DMS 273 (cell line): ENCODE measurements around the gene TENT4A.

Source experiments
- DNase-seq: peaks from one replicate; lab custom pipeline; 2025; ENCODE audit not compliant: unreplicated experiment; lab: John Stamatoyannopoulos, UW

Gene TENT4A

GRCh38 chr5:6700074-6700684, 13.1 kb upstream of the TENT4A start:
- DNase-seq: no peak

- no peak for DNase-seq
Measured at GRCh38 chr5:6700685-6701355, 12.4 kb upstream of the TENT4A start.

- DNase-seq: no peak
Measured at GRCh38 chr5:6701491-6701890, 11.7 kb upstream of the TENT4A start.

- DNase-seq: no peak
Measured at GRCh38 chr5:6702633-6703032, 10.6 kb upstream of the TENT4A start.

GRCh38 chr5:6703806-6704205, 9.4 kb upstream of the TENT4A start:
- DNase-seq: no peak

- no peak for DNase-seq
Measured at GRCh38 chr5:6704361-6704851, 8.8 kb upstream of the TENT4A start.

- DNase-seq: no peak
Measured at GRCh38 chr5:6705088-6705487, 8.1 kb upstream of the TENT4A start.

GRCh38 chr5:6705959-6706358, 7.3 kb upstream of the TENT4A start:
- DNase-seq: no peak

- no peak for DNase-seq
Measured at GRCh38 chr5:6707852-6708251, 5.4 kb upstream of the TENT4A start.

- no peak for DNase-seq
Measured at GRCh38 chr5:6708814-6709213, 4.4 kb upstream of the TENT4A start.

GRCh38 chr5:6710070-6710469, 3.2 kb upstream of the TENT4A start:
- no peak for DNase-seq

GRCh38 chr5:6710551-6711318, 2.5 kb upstream of the TENT4A start:
- DNase-seq: no peak

- DNase-seq: no peak
Measured at GRCh38 chr5:6711409-6712141, 1.7 kb upstream of the TENT4A start.

- peak; percentile 81 for DNase-seq
Measured at GRCh38 chr5:6712142-6712576, 1.1 kb upstream of the TENT4A start.

GRCh38 chr5:6712577-6713273, 507 bp upstream of the TENT4A start:
- peak; percentile 99 for DNase-seq

- peak; percentile 58 for DNase-seq
Measured at GRCh38 chr5:6714226-6715041, 1.2 kb downstream of the TENT4A start.

GRCh38 chr5:6715271-6715670, 2.0 kb downstream of the TENT4A start:
- DNase-seq: no peak

- peak; percentile 16 for DNase-seq
Measured at GRCh38 chr5:6715758-6716628, 2.8 kb downstream of the TENT4A start.

GRCh38 chr5:6716629-6717149, 3.5 kb downstream of the TENT4A start:
- no peak for DNase-seq
